Endodermal cell (in vitro differentiated cells): ENCODE results near the gene SDK1. TPM values are rescaled to one million over a fixed set of nuclear protein-coding genes. Genes with fewer than 3 reads are reported as not detected.

Source experiments
- DNase-seq: peaks from one replicate; pipeline ENCODE4 v3.0.0-alpha.2; 2017
- H3K27ac ChIP-seq: 2 replicates; pipeline ENCODE4 v1.5.1; 2013; ENCODE audit warnings: mild to moderate bottlenecking, low read depth, low read length, moderate library complexity
- H3K27me3 ChIP-seq: 2 replicates; pipeline ENCODE4 v1.6.1; 2013; ENCODE audit warnings: mild to moderate bottlenecking, low read length, moderate library complexity; ENCODE audit not compliant: insufficient read depth, control insufficient read depth, poor library complexity, severe bottlenecking
- H3K36me3 ChIP-seq: 2 replicates; pipeline ENCODE4 v1.7.0; 2013; ENCODE audit warnings: mild to moderate bottlenecking, low read length, moderate library complexity; ENCODE audit not compliant: control insufficient read depth, insufficient read depth
- H3K4me1 ChIP-seq: one replicate; pipeline ENCODE4 v1.7.0; 2013; ENCODE audit warnings: low read length; ENCODE audit not compliant: control insufficient read depth, insufficient read depth
- H3K4me3 ChIP-seq: 2 replicates; pipeline ENCODE4 v1.5.1; 2013; ENCODE audit warnings: mild to moderate bottlenecking, low read length, moderate library complexity
- H3K9ac ChIP-seq: 2 replicates; pipeline ENCODE4 v1.6.1; 2013; ENCODE audit warnings: mild to moderate bottlenecking, low read length, moderate library complexity; ENCODE audit not compliant: poor library complexity, severe bottlenecking; ENCODE audit errors: extremely low read depth
- H3K9me3 ChIP-seq: 2 replicates; pipeline ENCODE4 v1.6.1; 2013; ENCODE audit warnings: mild to moderate bottlenecking, low read length, moderate library complexity; ENCODE audit not compliant: control insufficient read depth
- H3K27ac Mint-ChIP-seq: 2 replicates; pipeline ENCODE4 v1.8.0; 2020; ENCODE audit warnings: mixed read lengths
- H3K27me3 Mint-ChIP-seq: 2 replicates; pipeline ENCODE4 v1.8.0; 2021; ENCODE audit warnings: mild to moderate bottlenecking, mixed read lengths; ENCODE audit not compliant: insufficient read depth
- H3K36me3 Mint-ChIP-seq: 2 replicates; pipeline ENCODE4 v1.8.0; 2020; ENCODE audit warnings: low read depth, mixed read lengths
- H3K4me1 Mint-ChIP-seq: 2 replicates; pipeline ENCODE4 v1.8.0; 2020; ENCODE audit warnings: mixed read lengths
- H3K4me3 Mint-ChIP-seq: 2 replicates; pipeline ENCODE4 v1.8.0; 2020; ENCODE audit warnings: mild to moderate bottlenecking, moderate library complexity, mixed read lengths
- H3K9me3 Mint-ChIP-seq: 2 replicates; pipeline ENCODE4 v1.8.0; 2020; ENCODE audit warnings: mild to moderate bottlenecking, mixed read lengths
- WGBS, 2 experiments: methylation state at CpG; one replicate each; pipeline versions ENCODE4 v1.1.5 to v1.1.7; 2013; ENCODE audit warnings: missing lambda C conversion rate in 2 of 2, mixed read lengths in 1 of 2; ENCODE audit not compliant: insufficient coverage in 1 of 2, insufficient read length in 1 of 2; 5-methylcytosine and 5-hydroxymethylcytosine counted together
- total RNA-seq, 2 donors: library from RNA; stranded (reverse); fragmentation: NEBNext Ultra II Directional in 1 of 2; extraction: Animal tissue kit (Norgen Biotek cat#: 25700) in 1 of 2; gene quantifications; 2 replicates in 1 of 2; 3 replicates in 1 of 2; pipeline ENCODE4 v1.2.1, GENCODE V29; 2021
- TF ChIP-seq, protein P1 (sequence below): fragments of 200-600 bp; sonication (generic); conservative IDR thresholded peaks from 2 replicates; pipeline ENCODE4 v1.5.0; 2021; ENCODE audit warnings: antibody characterized with exemption, mild to moderate bottlenecking

Gene SDK1
- total RNA-seq, 2 donors from 2014 or later = 22.7 to 23.1 TPM

DNA sequence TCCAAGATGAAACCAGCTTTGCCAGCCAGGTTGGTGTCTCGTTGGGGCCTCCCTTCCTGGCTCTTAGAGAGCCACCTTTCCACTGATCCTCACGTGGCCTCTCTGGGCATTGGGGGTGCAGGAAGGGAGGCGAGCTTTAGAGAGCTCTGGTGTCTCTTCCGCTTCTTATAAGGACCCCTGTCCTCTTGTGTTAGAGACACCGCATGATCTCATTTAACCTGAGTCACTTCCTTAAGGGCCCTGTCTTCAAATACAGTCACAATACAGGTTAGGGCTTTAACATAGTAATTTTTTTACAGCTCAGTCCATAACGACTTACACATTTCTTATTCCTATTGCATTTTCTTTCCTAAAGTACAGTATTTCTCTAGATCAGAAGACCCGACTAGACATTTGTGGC lies 535.8 kb downstream of the SDK1 start:
- H3K36me3 ChIP-seq = no peaks in the 10 kb centered on the region
- Mint-ChIP-seq H3K9me3 (no peaks in the 10 kb centered on the region), H3K27me3 (no peaks in the 10 kb centered on the region), H3K27ac (no peak overlapping the region), H3K4me1 (no peaks in the 10 kb centered on the region), H3K36me3 (no peaks in the 10 kb centered on the region), H3K4me3 (no peak overlapping the region)
- no peaks in the 10 kb centered on the region for H3K4me1 ChIP-seq
- H3K27me3 ChIP-seq = no peaks in the 10 kb centered on the region
- no peak overlapping the region for H3K4me3 ChIP-seq
- DNase-seq = no peak
- 87 to 100% methylated on average over 6 to 7 of the region's 7 CpGs for WGBS, 2 experiments
- H3K27ac ChIP-seq = no peak overlapping the region
- no peaks in the 10 kb centered on the region for H3K9me3 ChIP-seq
- no peak overlapping the region for H3K9ac ChIP-seq
- TF ChIP-seq, protein P1, sequence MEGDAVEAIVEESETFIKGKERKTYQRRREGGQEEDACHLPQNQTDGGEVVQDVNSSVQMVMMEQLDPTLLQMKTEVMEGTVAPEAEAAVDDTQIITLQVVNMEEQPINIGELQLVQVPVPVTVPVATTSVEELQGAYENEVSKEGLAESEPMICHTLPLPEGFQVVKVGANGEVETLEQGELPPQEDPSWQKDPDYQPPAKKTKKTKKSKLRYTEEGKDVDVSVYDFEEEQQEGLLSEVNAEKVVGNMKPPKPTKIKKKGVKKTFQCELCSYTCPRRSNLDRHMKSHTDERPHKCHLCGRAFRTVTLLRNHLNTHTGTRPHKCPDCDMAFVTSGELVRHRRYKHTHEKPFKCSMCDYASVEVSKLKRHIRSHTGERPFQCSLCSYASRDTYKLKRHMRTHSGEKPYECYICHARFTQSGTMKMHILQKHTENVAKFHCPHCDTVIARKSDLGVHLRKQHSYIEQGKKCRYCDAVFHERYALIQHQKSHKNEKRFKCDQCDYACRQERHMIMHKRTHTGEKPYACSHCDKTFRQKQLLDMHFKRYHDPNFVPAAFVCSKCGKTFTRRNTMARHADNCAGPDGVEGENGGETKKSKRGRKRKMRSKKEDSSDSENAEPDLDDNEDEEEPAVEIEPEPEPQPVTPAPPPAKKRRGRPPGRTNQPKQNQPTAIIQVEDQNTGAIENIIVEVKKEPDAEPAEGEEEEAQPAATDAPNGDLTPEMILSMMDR = no peak

- Mint-ChIP-seq H3K9me3 (no peaks in the 10 kb centered on the region), H3K27me3 (no peaks in the 10 kb centered on the region), H3K36me3 (no peaks in the 10 kb centered on the region), H3K4me3 (no peak overlapping the region), H3K4me1 (no peaks in the 10 kb centered on the region), H3K27ac (no peak overlapping the region)
- H3K4me3 ChIP-seq = no peak overlapping the region
- TF ChIP-seq, protein P1 = no peak
- no peak overlapping the region for H3K27ac ChIP-seq
- WGBS, 2 experiments = 94 to 99% methylated on average over 9 to 10 of the region's 10 CpGs
- no peaks in the 10 kb centered on the region for H3K9me3 ChIP-seq
- no peak overlapping the region for H3K9ac ChIP-seq
- no peaks in the 10 kb centered on the region for H3K36me3 ChIP-seq
- H3K27me3 ChIP-seq = no peaks in the 10 kb centered on the region
- H3K4me1 ChIP-seq = no peaks in the 10 kb centered on the region
- DNase-seq = no peak
These were observed 543.6 kb downstream of the SDK1 start for GRCh38 chr7:3844540-3845151.

- no peaks in the 10 kb centered on the region for H3K4me1 ChIP-seq
- Mint-ChIP-seq H3K27me3 (no peaks in the 10 kb centered on the region), H3K9me3 (no peaks in the 10 kb centered on the region), H3K4me1 (no peaks in the 10 kb centered on the region), H3K4me3 (no peak overlapping the region), H3K27ac (no peak overlapping the region), H3K36me3 (no peaks in the 10 kb centered on the region)
- no peaks in the 10 kb centered on the region for H3K27me3 ChIP-seq
- H3K9ac ChIP-seq = no peak overlapping the region
- DNase-seq = no peak
- no peak overlapping the region for H3K4me3 ChIP-seq
- H3K36me3 ChIP-seq = no peaks in the 10 kb centered on the region
- no peak overlapping the region for H3K27ac ChIP-seq
- 94 to 96% methylated on average over 6 to 9 of the region's 9 CpGs for WGBS, 2 experiments
- H3K9me3 ChIP-seq = no peaks in the 10 kb centered on the region
- TF ChIP-seq, protein P1 = peak; percentile 17
These were observed 545.7 kb downstream of the SDK1 start for GRCh38 chr7:3846738-3847137.
